Occipital lobe (tissue), 2 donors: ENCODE measurements around the gene WDR41. TPM values are rescaled to one million over a fixed set of nuclear protein-coding genes. Genes with fewer than 3 reads are reported as not detected.
"Not testable (repeated sequence)": the region's sequence is repeated elsewhere in the genome, so short reads cannot be mapped to it uniquely, and the experiment has no call there.

Experiments
- DNase-seq: peaks from one replicate; lab custom pipeline; 2025; lab: John Stamatoyannopoulos, UW
- total RNA-seq: library from RNA; depleted of rRNA; stranded (reverse); fragments of >200 nt; gene quantifications from one replicate; pipeline ENCODE4 v1.2.3, GENCODE V29; 2014

WDR41 gene
- total RNA-seq, 1 donor from 2014 or later: 140 TPM

- DNase-seq: no peak
Measured at GRCh38 chr5:77407152-77407551, 85.0 kb downstream of the WDR41 start.

GRCh38 chr5:77402796-77403195 is 89.3 kb downstream of the WDR41 start:
- DNase-seq: no peak

- no peak for DNase-seq
Measured at GRCh38 chr5:77400645-77401044, 91.5 kb downstream of the WDR41 start.

- DNase-seq: no peak
Measured at GRCh38 chr5:77398896-77399295, 93.2 kb downstream of the WDR41 start.

GRCh38 chr5:77398458-77398857 is 93.7 kb downstream of the WDR41 start:
- no peak for DNase-seq

- no peak for DNase-seq
Measured at GRCh38 chr5:77397686-77398292, 94.3 kb downstream of the WDR41 start.

GRCh38 chr5:77396017-77396416 is 96.1 kb downstream of the WDR41 start:
- DNase-seq: no peak

- no peak for DNase-seq
Measured at GRCh38 chr5:77394064-77394715, 97.9 kb downstream of the WDR41 start.

GRCh38 chr5:77391240-77391765 is 100.8 kb downstream of the WDR41 start:
- no peak for DNase-seq

- no peak for DNase-seq
Measured at GRCh38 chr5:77390795-77391194, 101.3 kb downstream of the WDR41 start.

GRCh38 chr5:77390221-77390620 is 101.9 kb downstream of the WDR41 start:
- no peak for DNase-seq

- DNase-seq: no peak
Measured at GRCh38 chr5:77389746-77390145, 102.4 kb downstream of the WDR41 start.

GRCh38 chr5:77386340-77386739 is 105.8 kb downstream of the WDR41 start:
- not testable (repeated sequence) for DNase-seq

- DNase-seq: not testable (repeated sequence)
Measured at GRCh38 chr5:77383336-77383735, 108.8 kb downstream of the WDR41 start.

Other genes starting within 250 kb of the WDR41 start
- not detected for gene OTP, start 146.4 kb upstream of the WDR41 start, total RNA-seq